ENCODE measurements around the gene PCDHGC5. TPM values are rescaled to one million over a fixed set of nuclear protein-coding genes. Genes with fewer than 3 reads are reported as not detected.

The PCDHGC5 gene
- total and polyA plus RNA-seq, 2 donors = 0.29 to 3.7 TPM

DNA sequence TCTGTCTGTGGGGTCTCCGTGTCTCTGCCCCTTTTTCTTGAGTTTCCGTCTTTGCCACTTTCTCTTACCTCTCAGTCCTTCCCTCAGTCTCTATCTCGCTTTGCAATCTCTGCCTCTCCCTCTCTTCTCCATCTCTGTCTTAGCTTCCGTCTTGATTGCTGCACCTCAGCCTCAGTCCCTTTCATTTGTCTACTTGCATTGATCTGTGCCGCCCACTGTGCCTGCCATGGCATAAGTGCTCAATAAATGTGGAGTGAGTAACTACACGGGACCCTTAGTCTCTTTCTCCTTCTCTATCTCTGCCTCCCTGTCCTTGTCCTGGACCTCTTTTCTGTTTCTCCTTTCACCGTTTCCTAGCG is 6.6 kb downstream of the PCDHGC5 start:
- no peak for DNase-seq (ENCODE audit: extremely low spot score)
- no peak overlapping the region for H3K4me3 ChIP-seq (ENCODE audit: low read depth, low read length)
- WGBS = 85% methylated on average over 8 of the region's 8 CpGs
- H3K27ac ChIP-seq (ENCODE audit: low read depth) = no peak overlapping the region
- H3K4me1 ChIP-seq (ENCODE audit: insufficient read depth) = no peaks in the 10 kb centered on the region
- no peaks in the 10 kb centered on the region for H3K36me3 ChIP-seq (ENCODE audit: insufficient read depth)

DNA sequence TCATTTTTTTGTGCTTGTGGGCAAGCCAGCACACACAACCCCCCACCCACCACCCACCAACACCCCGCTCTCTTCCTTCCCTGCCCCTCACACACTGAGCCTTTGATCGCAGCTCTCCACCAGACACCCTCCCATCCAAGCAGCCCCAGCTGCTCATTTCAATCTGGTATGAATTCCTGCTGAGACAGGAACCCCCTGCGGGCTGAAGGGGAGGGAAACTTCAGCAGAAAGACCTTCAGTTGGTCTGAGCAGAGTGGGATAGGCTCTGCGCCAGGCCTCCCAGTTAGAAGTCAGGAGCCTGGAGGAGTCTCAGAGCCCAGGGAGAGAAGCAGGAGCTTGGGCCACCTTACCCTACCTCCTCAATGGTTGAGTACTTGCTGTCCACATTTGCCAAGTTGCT is 7.2 kb downstream of the PCDHGC5 start:
- Histone ChIP-seq H3K4me1 (ENCODE audit: insufficient read depth) (no peaks in the 10 kb centered on the region), H3K36me3 (ENCODE audit: insufficient read depth) (no peaks in the 10 kb centered on the region), H3K4me3 (ENCODE audit: low read depth, low read length) (no peak overlapping the region), H3K27ac (ENCODE audit: low read depth) (no peak overlapping the region)
- 68% methylated on average over 4 of the region's 4 CpGs for WGBS
- DNase-seq (ENCODE audit: extremely low spot score) = no peak

DNA sequence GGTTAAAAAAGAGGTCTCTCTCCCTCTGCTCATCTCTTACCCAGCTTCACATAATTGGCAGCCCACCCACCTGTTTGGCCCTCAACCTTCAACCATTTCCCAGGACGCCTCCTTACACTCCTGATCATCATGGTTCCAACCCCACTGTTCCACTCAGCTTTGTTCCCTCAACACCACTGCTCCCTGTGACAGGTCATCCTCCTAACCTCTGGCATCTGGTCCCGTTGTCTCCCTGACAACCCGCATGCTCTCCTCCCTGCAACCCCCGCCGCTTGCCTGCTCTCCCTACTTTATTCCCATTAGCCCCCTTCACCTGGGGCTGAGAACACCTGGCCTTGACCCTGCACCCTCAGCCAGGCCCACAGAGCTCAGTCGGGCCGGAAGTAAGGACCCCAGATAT is 12.9 kb downstream of the PCDHGC5 start:
- Histone ChIP-seq H3K36me3 (ENCODE audit: insufficient read depth) (no peaks in the 10 kb centered on the region), H3K4me1 (ENCODE audit: insufficient read depth) (no peaks in the 10 kb centered on the region), H3K4me3 (ENCODE audit: low read depth, low read length) (no peak overlapping the region), H3K27ac (ENCODE audit: low read depth) (no peak overlapping the region)
- DNase-seq (ENCODE audit: extremely low spot score) = no peak
- WGBS = 80% methylated on average over 7 of the region's 7 CpGs

DNA sequence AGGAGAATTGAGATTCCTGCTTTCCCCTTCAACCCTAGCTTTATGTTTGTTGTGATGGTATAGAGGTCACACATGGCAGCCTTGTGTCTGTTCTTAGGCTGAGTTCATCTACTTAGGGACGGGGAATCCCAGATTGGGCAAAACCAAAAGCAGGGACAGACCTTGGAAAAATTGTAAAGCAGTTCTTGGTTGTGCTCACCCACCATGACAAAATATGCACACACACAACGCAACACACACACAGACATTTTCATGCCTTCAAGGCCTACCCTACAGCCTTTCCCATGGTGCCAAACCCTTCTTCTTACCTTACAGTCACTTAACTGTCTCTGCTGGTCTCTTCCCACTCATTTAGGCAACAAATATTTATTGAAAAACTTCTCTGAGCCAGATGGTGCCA is 14.8 kb downstream of the PCDHGC5 start:
- no peak for DNase-seq (ENCODE audit: extremely low spot score)
- H3K36me3 ChIP-seq (ENCODE audit: insufficient read depth) = no peaks in the 10 kb centered on the region
- no peaks in the 10 kb centered on the region for H3K4me1 ChIP-seq (ENCODE audit: insufficient read depth)
- 95% methylated on average over 2 of the region's 2 CpGs for WGBS
- H3K4me3 ChIP-seq (ENCODE audit: low read depth, low read length) = no peak overlapping the region
- H3K27ac ChIP-seq (ENCODE audit: low read depth) = no peak overlapping the region

DNA sequence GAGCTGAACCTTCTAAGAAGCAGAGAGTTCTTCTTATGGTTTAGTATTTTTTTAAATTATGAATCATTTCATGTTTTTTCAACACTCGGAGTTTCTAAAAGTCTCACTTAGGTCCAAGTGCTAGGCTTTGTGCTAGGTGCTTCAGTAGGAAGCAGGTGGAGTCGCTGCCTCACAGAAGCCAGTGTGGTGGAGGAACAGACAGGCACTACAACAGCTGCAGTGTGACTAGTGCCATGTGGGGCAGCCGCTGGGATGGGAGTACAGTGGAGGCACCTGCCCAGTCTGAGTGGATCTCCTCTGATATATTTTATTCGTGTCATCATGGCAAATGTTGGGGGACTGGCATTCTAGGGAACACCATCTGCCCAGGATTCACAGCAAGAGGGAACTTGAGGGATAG is 15.3 kb downstream of the PCDHGC5 start:
- 96% methylated on average over 4 of the region's 4 CpGs for WGBS
- Histone ChIP-seq H3K4me1 (ENCODE audit: insufficient read depth) (no peaks in the 10 kb centered on the region), H3K27ac (ENCODE audit: low read depth) (no peak overlapping the region), H3K4me3 (ENCODE audit: low read depth, low read length) (no peak overlapping the region), H3K36me3 (ENCODE audit: insufficient read depth) (no peaks in the 10 kb centered on the region)
- no peak for DNase-seq (ENCODE audit: extremely low spot score)

DNA sequence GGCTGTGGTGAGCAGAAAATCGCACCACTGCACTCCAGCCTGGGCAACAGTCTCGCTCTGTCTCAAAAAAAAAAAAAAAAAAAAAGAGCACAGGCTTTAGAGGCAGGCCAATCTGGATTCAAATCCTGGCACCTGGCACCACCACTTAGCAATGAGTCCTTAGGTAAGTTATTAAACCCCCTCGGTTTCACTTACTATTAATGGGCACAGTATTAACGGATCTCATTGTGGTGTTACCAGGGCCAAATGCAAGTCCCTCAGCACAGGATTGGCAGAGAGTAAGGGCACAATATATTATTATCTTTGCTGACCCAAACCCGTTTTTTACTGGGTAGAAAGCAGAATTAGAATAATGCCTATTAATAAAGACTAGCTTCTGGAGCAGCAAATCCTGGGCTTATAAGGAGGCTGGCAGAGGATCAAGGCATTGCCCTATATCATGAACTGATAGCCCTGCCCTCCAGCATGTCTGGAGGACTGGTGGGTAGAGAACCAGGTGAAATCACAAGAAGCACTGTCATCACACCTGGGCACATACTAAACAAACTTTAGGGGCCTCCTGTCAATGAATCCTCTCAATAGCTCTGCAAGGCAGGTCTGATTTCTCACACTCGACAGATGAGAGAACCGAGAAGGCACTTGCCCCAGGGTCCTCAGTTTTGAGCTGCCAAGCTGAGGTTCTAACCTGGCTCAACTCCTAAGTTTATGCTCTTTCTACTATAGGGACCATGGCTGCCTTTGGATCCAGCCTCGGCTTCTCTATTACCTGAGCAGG is 17.7 kb downstream of the PCDHGC5 start:
- 80% methylated on average over 8 of the region's 8 CpGs for WGBS
- no peak overlapping the region for H3K27ac ChIP-seq (ENCODE audit: low read depth)
- no peak overlapping the region for H3K4me3 ChIP-seq (ENCODE audit: low read depth, low read length)
- DNase-seq (ENCODE audit: extremely low spot score) = no peak
- H3K36me3 ChIP-seq (ENCODE audit: insufficient read depth) = no peaks in the 10 kb centered on the region
- no peaks in the 10 kb centered on the region for H3K4me1 ChIP-seq (ENCODE audit: insufficient read depth)

DNA sequence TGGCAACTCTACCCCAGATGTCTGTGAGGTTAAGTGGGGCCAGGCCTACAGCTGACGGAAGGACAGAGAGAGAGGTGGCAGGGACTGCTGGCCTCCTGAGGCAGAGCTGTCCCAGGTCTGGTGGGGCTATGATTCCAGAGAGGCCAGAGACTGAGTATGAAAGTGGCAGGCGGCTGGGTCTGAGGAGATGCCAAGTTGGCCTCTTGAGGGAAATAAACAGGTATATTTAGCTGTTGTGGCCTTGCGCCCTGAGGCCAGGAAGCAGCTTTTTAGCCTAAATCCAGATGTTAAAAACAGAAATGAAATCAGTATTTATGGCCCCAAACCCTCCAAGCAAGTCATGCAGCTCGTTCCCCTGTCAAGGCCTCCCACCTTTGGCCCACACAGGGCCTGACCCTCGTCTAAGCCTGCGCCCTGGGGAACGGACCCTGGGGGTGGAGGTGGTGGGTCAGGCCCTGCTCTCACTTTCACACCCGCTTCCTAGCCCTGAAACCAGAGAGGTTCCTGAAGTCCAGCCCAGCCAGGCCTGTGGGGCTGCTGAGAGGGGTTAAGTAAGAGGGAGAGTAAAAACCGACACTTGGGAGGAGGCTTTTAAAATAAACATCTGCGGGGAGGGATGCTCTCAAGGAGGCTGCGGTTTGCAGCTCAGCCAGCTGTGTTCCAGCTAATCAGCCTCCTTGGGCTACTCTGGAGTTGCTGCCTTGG is 18.7 kb downstream of the PCDHGC5 start:
- no peaks in the 10 kb centered on the region for H3K4me1 ChIP-seq (ENCODE audit: insufficient read depth)
- H3K36me3 ChIP-seq (ENCODE audit: insufficient read depth) = no peaks in the 10 kb centered on the region

DNA sequence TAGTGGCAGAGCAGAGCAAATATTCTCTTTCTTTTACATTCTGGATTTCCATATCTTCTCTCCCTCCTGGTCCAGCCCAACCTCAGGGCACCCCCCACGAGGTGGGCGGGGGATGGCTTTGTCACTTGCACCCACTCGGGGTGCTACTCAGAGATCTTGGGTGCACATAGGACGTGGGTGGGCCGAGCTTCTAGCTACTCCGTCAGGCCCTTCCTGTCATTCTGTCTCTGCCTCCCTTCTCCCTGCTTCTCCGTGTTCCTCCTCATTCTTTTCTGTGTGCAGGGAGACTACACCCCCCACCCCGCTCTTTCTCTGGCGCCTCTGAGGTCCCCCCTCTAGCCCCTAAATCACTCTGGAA is 19.5 kb downstream of the PCDHGC5 start:
- Histone ChIP-seq H3K4me1 (ENCODE audit: insufficient read depth) (no peaks in the 10 kb centered on the region), H3K4me3 (ENCODE audit: low read depth, low read length) (peak overlapping the region; percentile 14), H3K36me3 (ENCODE audit: insufficient read depth) (no peaks in the 10 kb centered on the region), H3K27ac (ENCODE audit: low read depth) (peak overlapping the region; percentile 78)
- 21% methylated on average over 9 of the region's 9 CpGs for WGBS
- no peak for DNase-seq (ENCODE audit: extremely low spot score)

More for the DNA sequence above, 18.7 kb downstream of the PCDHGC5 start:
- no peak overlapping the region for H3K4me3 ChIP-seq (ENCODE audit: low read depth, low read length)
- 30% methylated on average over 11 of the region's 11 CpGs for WGBS
- no peak for DNase-seq (ENCODE audit: extremely low spot score)
- peak overlapping the region; percentile 92 for H3K27ac ChIP-seq (ENCODE audit: low read depth)

DNA sequence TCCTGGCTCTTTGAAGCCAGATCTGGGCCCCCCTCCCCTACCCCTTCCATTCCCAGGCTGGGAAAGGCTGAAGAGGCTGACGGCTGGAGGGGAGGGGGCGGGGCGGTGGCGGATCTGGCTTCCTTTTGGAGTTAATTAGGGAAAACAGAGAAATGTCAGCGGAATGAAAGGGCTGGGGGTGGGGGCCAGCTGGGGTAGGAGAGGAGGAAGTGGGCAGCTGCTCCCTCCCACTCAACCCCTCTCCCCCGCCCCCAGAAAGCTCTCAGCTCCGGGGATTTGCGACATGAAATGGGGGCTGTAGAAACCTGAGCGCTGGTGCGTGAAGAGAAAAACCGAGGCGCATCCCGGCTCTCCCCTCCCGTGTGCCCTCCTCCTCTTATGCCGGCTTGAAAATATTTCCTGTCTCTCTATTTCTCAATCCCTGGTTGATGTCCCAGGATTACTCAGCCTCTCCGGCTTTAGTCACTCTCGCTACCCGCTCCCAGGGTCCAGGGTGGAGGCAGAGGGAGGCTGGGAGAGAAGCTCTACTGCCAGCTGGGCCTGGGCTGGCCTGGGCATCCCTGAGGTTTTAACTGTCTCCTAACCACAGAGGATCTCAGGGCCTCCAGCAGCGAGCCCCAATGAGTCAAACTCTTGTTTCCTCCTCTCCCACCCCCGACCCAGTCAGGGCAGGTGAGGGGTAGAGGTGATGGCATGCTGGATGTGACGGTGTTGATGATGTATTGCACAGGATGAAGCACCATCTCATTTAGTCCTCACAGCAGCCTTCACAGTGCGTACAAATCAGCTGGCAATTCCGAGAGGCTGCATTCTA is 20.1 kb downstream of the PCDHGC5 start:
- no peak for DNase-seq (ENCODE audit: extremely low spot score)
- H3K4me1 ChIP-seq (ENCODE audit: insufficient read depth) = no peaks in the 10 kb centered on the region
- no peaks in the 10 kb centered on the region for H3K36me3 ChIP-seq (ENCODE audit: insufficient read depth)
- H3K27ac ChIP-seq (ENCODE audit: low read depth) = peak overlapping the region; percentile 78
- WGBS = 18% methylated on average over 23 of the region's 23 CpGs
- peak overlapping the region; percentile 14 for H3K4me3 ChIP-seq (ENCODE audit: low read depth, low read length)

DNA sequence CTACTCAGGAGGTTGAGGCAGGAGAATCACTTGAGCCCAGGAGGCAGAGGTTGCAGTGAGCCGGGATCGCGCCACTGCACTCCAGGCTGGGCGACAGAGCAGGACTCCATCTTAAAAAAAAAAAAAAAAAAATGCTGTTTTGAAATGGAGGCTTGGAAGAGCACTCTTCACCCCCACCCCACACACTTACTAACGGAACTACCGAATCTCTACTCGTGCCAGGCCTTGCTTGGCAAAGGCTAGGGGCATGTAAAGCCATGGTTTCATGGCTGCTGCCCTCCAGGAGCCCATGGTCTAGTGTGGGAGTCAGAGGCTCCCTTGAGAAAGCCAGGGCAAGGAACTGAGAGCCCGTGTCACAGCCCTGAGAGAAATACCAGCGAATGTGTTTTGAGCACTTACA is 21.3 kb downstream of the PCDHGC5 start:
- no peak overlapping the region for H3K27ac ChIP-seq (ENCODE audit: low read depth)
- no peak for DNase-seq (ENCODE audit: extremely low spot score)
- H3K4me1 ChIP-seq (ENCODE audit: insufficient read depth) = no peaks in the 10 kb centered on the region
- H3K4me3 ChIP-seq (ENCODE audit: low read depth, low read length) = no peak overlapping the region
- H3K36me3 ChIP-seq (ENCODE audit: insufficient read depth) = no peaks in the 10 kb centered on the region
- 89% methylated on average over 9 of the region's 9 CpGs for WGBS

DNA sequence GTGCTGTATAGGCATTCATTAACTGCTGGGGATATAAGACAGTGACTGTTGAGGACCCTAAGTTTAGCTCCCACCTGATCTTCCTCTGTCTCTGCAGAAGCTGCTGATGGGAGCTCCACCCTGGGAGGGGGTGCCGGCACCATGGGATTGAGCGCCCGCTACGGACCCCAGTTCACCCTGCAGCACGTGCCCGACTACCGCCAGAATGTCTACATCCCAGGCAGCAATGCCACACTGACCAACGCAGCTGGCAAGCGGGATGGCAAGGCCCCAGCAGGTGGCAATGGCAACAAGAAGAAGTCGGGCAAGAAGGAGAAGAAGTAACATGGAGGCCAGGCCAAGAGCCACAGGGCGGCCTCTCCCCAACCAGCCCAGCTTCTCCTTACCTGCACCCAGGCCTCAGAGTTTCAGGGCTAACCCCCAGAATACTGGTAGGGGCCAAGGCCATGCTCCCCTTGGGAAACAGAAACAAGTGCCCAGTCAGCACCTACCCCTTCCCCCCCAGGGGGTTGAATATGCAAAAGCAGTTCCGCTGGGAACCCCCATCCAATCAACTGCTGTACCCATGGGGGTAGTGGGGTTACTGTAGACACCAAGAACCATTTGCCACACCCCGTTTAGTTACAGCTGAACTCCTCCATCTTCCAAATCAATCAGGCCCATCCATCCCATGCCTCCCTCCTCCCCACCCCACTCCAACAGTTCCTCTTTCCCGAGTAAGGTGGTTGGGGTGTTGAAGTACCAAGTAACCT is 22.1 kb downstream of the PCDHGC5 start:
- 89% methylated on average over 14 of the region's 14 CpGs for WGBS
- no peak for DNase-seq (ENCODE audit: extremely low spot score)
- Histone ChIP-seq H3K36me3 (ENCODE audit: insufficient read depth) (no peaks in the 10 kb centered on the region), H3K27ac (ENCODE audit: low read depth) (no peak overlapping the region), H3K4me3 (ENCODE audit: low read depth, low read length) (no peak overlapping the region), H3K4me1 (ENCODE audit: insufficient read depth) (no peaks in the 10 kb centered on the region)

DNA sequence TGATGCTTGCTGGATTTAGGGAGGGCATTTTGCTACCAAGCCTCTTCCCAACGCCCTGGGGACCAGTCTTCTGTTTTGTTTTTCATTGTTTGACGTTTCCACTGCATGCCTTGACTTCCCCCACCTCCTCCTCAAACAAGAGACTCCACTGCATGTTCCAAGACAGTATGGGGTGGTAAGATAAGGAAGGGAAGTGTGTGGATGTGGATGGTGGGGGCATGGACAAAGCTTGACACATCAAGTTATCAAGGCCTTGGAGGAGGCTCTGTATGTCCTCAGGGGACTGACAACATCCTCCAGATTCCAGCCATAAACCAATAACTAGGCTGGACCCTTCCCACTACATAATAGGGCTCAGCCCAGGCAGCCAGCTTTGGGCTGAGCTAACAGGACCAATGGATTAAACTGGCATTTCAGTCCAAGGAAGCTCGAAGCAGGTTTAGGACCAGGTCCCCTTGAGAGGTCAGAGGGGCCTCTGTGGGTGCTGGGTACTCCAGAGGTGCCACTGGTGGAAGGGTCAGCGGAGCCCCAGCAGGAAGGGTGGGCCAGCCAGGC is 23.0 kb downstream of the PCDHGC5 start:
- Histone ChIP-seq H3K4me1 (ENCODE audit: insufficient read depth) (no peaks in the 10 kb centered on the region), H3K27ac (ENCODE audit: low read depth) (no peak overlapping the region), H3K36me3 (ENCODE audit: insufficient read depth) (no peaks in the 10 kb centered on the region), H3K4me3 (ENCODE audit: low read depth, low read length) (no peak overlapping the region)
- DNase-seq (ENCODE audit: extremely low spot score) = no peak
- WGBS = 65% methylated on average over 4 of the region's 4 CpGs

DNA sequence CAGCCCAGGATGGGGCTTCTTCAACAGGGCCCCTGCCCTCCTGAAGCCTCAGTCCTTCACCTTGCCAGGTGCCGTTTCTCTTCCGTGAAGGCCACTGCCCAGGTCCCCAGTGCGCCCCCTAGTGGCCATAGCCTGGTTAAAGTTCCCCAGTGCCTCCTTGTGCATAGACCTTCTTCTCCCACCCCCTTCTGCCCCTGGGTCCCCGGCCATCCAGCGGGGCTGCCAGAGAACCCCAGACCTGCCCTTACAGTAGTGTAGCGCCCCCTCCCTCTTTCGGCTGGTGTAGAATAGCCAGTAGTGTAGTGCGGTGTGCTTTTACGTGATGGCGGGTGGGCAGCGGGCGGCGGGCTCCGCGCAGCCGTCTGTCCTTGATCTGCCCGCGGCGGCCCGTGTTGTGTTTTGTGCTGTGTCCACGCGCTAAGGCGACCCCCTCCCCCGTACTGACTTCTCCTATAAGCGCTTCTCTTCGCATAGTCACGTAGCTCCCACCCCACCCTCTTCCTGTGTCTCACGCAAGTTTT is 23.6 kb downstream of the PCDHGC5 start:
- 5% methylated on average over 28 of the region's 28 CpGs for whole genome bisulfite sequencing
- H3K36me3 ChIP-seq (ENCODE audit: insufficient read depth) = no peaks in the 10 kb centered on the region
- peak overlapping the region; percentile 62 for H3K4me3 ChIP-seq (ENCODE audit: low read depth, low read length)
- DNase-seq (ENCODE audit: extremely low spot score) = no peak
- peak overlapping the region; percentile 77 for H3K27ac ChIP-seq (ENCODE audit: low read depth)
- no peaks in the 10 kb centered on the region for H3K4me1 ChIP-seq (ENCODE audit: insufficient read depth)

Measured in urinary bladder (tissue), 4 donors.